HTERT RPE-1 (cell line): ENCODE measurements around the gene ZC3H10.
"Not testable (repeated sequence)": the region's sequence is repeated elsewhere in the genome, so short reads cannot be mapped to it uniquely, and the experiment has no call there.

Experiments used
- in situ Hi-C: fragments of 300-500 bp; cut with MboI; formaldehyde crosslinking; loops from 4 replicates; pipeline ENCODE4 v1.14.3; 2020; ENCODE audit warnings: low sequenced_read_pairs

Gene ZC3H10

GRCh38 chr12:56101045-56101444 lies 17.0 kb upstream of the ZC3H10 start:
- in situ Hi-C loops: no loop called here

- in situ Hi-C loops: no loop called here
Observed at GRCh38 chr12:56102683-56103065, 15.4 kb upstream of the ZC3H10 start.

GRCh38 chr12:56103066-56103711 lies 14.9 kb upstream of the ZC3H10 start:
- in situ Hi-C loops: no loop called here

GRCh38 chr12:56103823-56104108 lies 14.3 kb upstream of the ZC3H10 start:
- in situ Hi-C loops: no loop called here

- in situ Hi-C loops: no loop called here
Observed at GRCh38 chr12:56104109-56104814, 13.8 kb upstream of the ZC3H10 start, which contains the start of gene PA2G4. Gene PA2G4 (plus strand): TSS chr12:56104559. CDS start chr12:56104738, 179 bp downstream.

- in situ Hi-C loops: no loop called here
Observed at GRCh38 chr12:56104815-56105608, 13.1 kb upstream of the ZC3H10 start.

GRCh38 chr12:56105609-56105902 lies 12.5 kb upstream of the ZC3H10 start:
- in situ Hi-C loops: no loop called here

- in situ Hi-C loops: no loop called here
Observed at GRCh38 chr12:56107242-56107641, 10.8 kb upstream of the ZC3H10 start.

- in situ Hi-C loops: no loop called here
Observed at GRCh38 chr12:56110571-56110970, 7.5 kb upstream of the ZC3H10 start.

GRCh38 chr12:56114084-56114483 lies 4.0 kb upstream of the ZC3H10 start:
- in situ Hi-C loops: no loop called here

GRCh38 chr12:56115329-56115728 lies 2.7 kb upstream of the ZC3H10 start:
- in situ Hi-C loops: no loop called here

- in situ Hi-C loops: no loop called here
Observed at GRCh38 chr12:56116267-56117081, 1.6 kb upstream of the ZC3H10 start, which contains the start of gene RPL41. Gene RPL41 (plus strand): TSS chr12:56116633.

GRCh38 chr12:56117082-56117706 lies 872 bp upstream of the ZC3H10 start:
- in situ Hi-C loops: not testable (repeated sequence)

GRCh38 chr12:56118688-56119357 lies 757 bp downstream of the ZC3H10 start:
- in situ Hi-C loops: no loop called here

- in situ Hi-C loops: no loop called here
Observed at GRCh38 chr12:56119361-56119796, 1.3 kb downstream of the ZC3H10 start.

- in situ Hi-C loops: no loop called here
Observed at GRCh38 chr12:56120158-56120846, 2.2 kb downstream of the ZC3H10 start.

GRCh38 chr12:56121204-56121870 lies 3.3 kb downstream of the ZC3H10 start:
- in situ Hi-C loops: no loop called here

GRCh38 chr12:56122637-56123036 lies 4.6 kb downstream of the ZC3H10 start:
- in situ Hi-C loops: no loop called here

GRCh38 chr12:56124133-56124532 lies 6.1 kb downstream of the ZC3H10 start:
- in situ Hi-C loops: no loop called here
